ENCODE data around the gene KMO. TPM values are rescaled to one million over a fixed set of nuclear protein-coding genes. Genes with fewer than 3 reads are reported as not detected.
A peak's percentile ranks its signal among the peaks of the same experiment; 100 is the strongest.

Gene KMO
- total RNA-seq, 2 donors from 2014 or later = 0.40 TPM; not detected in 1

DNA sequence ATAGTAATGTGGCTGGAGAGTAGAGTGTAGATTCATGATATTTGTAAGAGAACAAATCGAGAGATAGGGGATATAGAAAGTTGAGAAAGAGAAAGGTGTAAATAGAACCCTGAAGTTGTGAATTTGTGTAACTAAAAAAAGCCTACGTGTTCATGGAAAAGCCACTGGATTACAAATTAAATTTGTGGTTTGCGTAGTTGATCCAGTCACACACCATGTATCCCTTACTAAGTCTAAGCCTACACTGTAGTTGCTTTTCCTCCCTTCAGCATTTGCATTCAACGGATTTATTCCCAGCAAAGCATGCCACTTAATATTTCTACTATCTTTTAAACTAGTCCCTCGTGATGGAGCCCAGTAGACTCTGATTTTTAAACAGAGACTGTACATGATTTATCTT, 24.9 kb downstream of the KMO start:
- no peak for ATAC-seq (replicated peaks)
- H3K27me3 Mint-ChIP-seq = peaks cover 3% of the 10 kb centered on the region
- no peaks in the 10 kb centered on the region for H3K36me3 Mint-ChIP-seq (ENCODE audit: low read depth)
- no peak overlapping the region for H3K27ac Mint-ChIP-seq
- no peak overlapping the region for H3K4me3 Mint-ChIP-seq
- peaks cover 7% of the 10 kb centered on the region for H3K4me1 Mint-ChIP-seq
- H3K9me3 Mint-ChIP-seq = peaks cover 4% of the 10 kb centered on the region

DNA sequence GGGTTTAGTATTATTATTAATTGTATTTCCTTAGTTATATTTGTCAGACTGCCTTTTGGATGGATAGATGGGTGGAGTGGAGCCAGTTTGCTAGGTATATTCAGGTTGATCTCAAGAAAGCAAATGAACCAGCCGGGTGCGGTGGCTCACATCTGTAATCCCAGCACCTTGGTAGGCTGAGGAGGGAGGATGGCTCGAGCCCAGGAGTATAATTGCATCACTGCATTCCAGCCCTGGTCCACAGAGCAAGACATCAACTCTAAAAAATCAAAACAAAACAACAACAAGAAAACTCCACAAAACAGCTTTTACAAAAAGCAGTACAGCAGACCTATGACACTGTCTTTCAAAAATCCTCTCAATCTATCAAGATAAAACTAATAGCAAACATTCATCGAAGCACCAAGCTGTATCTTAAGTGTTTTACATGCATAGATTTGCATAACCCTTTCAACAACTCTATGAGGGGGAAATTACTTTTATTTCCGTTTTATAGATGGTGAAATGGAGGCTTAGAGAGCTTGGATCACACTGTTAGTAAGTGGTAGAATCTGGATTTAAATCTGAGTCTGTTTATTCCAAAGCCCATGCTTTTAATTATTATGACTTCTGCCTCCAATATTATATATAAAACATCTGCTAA, 25.5 kb downstream of the KMO start:
- H3K9me3 Mint-ChIP-seq = peaks cover 2% of the 10 kb centered on the region
- ATAC-seq (replicated peaks) = no peak
- no peak overlapping the region for H3K27ac Mint-ChIP-seq

DNA sequence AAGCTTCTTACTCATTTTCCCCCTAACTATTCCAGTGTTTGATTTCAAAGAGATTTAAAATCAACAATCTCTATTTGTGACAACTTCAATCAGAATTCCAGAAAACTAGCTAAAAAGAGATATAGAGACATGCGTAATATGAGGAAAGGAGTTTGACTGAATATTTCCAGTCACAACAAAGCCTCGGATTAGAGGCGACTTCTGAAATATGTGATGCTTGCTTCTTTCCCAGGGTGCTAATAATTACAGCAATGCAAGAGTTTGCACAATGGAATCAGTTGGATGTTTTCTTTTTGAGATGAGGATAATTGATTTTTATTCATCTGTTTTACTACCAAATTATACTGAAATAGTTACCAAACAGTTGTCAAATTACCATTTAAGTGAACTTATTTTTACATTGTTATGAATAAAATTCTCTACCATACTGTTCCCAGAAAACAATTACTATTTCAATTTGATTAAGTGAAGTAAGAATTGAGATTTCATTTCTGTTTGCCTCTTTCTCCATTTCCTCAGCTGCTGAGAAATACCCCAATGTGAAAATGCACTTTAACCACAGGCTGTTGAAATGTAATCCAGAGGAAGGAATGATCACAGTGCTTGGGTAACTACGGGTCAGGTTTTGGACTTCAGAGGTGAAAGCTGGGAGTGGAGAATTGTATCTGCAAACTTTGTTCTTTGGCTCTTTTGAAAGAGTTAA, 28.1 kb downstream of the KMO start:
- Mint-ChIP-seq H3K4me1 (no peaks in the 10 kb centered on the region), H3K27ac (no peak overlapping the region), H3K9me3 (no peaks in the 10 kb centered on the region), H3K27me3 (peaks cover 3% of the 10 kb centered on the region), H3K36me3 (ENCODE audit: low read depth) (no peaks in the 10 kb centered on the region), H3K4me3 (no peak overlapping the region)
- ATAC-seq (replicated peaks) = no peak

More for the DNA sequence above, 25.5 kb downstream of the KMO start:
- H3K27me3 Mint-ChIP-seq = peaks cover 3% of the 10 kb centered on the region
- no peaks in the 10 kb centered on the region for H3K36me3 Mint-ChIP-seq (ENCODE audit: low read depth)
- H3K4me1 Mint-ChIP-seq = peaks cover 2% of the 10 kb centered on the region
- no peak overlapping the region for H3K4me3 Mint-ChIP-seq

DNA sequence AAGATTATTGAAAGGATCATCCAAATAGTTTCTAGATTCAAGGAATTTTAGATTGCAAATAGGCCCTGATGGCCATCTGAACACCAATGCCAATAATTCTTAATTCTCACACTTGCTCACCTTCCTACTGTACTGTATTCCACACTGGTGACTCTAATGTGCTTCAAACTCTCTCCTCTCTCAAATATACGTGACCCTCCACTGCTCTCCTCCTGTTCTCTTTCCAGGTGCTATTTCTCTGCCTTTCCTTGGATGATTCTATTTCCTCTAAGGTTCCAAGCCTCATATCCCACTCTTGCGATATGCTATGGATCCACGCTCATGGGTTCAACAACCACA, 28.6 kb downstream of the KMO start:
- no peak overlapping the region for H3K27ac Mint-ChIP-seq
- H3K36me3 Mint-ChIP-seq (ENCODE audit: low read depth) = no peaks in the 10 kb centered on the region
- no peaks in the 10 kb centered on the region for H3K9me3 Mint-ChIP-seq
- no peak overlapping the region for H3K4me3 Mint-ChIP-seq
- H3K4me1 Mint-ChIP-seq = no peaks in the 10 kb centered on the region
- H3K27me3 Mint-ChIP-seq = peaks cover 3% of the 10 kb centered on the region
- ATAC-seq (replicated peaks) = no peak

DNA sequence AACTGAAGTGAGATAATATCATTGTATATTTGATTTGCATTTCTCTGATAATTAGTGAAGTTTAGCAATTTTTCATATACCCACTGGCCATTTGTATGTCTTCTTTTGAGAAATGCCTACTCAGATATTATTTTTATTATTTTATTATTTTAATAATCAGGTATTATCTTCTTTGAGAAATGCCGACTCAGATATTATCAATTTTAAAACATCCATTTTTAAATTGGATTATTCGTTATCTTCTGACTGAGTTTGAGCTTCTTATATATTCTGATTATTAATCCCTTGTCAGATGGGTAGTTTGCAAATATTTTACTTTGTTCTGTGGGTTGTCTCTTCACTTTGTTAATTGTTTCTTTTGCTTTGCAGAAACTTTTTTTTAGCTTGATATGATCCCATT, 37.7 kb downstream of the KMO start:
- Mint-ChIP-seq H3K27ac (no peak overlapping the region), H3K36me3 (ENCODE audit: low read depth) (no peaks in the 10 kb centered on the region), H3K27me3 (peaks cover 11% of the 10 kb centered on the region), H3K4me1 (no peaks in the 10 kb centered on the region), H3K9me3 (no peaks in the 10 kb centered on the region), H3K4me3 (no peak overlapping the region)
- no peak for ATAC-seq (replicated peaks)

DNA sequence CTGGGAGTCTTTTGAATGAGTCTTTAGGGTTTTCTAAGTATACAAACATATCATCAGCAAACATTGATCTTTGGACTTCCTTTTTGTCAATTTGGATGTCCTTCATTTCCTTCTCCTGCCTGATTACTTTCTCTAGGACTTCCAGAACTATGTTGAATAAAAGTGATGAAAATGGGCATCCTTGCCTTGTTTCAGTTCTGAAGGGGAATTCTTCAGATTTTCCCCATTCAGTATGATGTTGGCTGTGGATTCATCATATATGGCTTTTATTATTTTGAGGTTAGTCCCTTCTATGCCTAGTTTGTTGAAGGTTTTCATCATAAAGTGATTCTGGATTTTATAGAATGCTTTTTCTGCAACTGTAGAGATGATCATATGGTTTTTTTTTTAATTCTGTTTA, 42.0 kb downstream of the KMO start:
- Mint-ChIP-seq H3K27me3 (peaks cover 32% of the 10 kb centered on the region), H3K4me1 (no peaks in the 10 kb centered on the region), H3K27ac (no peak overlapping the region), H3K36me3 (ENCODE audit: low read depth) (no peaks in the 10 kb centered on the region), H3K9me3 (peaks cover 18% of the 10 kb centered on the region), H3K4me3 (no peak overlapping the region)
- no peak for ATAC-seq (replicated peaks)

DNA sequence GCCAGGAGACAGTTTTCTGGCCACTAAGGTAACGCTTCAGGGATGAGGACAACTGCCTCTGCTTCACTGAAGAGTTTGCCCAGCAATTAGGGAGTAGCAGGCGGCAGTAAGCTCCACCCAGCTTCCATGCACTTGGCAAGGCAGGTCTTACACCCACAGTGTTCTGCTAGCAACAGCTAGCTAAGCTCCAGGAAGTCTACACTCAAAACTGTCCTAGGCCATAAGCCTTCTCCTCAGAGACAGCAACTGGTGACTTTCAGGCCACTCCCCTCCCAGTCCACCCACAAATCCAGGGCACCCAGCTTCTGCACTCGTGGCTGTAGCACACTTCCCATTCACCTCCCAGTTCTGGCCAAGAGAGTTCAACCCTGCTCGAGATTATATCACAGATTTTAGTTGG, 47.3 kb downstream of the KMO start:
- H3K36me3 Mint-ChIP-seq (ENCODE audit: low read depth) = no peaks in the 10 kb centered on the region
- H3K27me3 Mint-ChIP-seq = peaks cover 47% of the 10 kb centered on the region
- peak; percentile 42 for ATAC-seq (replicated peaks)
- H3K4me3 Mint-ChIP-seq = no peak overlapping the region
- H3K4me1 Mint-ChIP-seq = no peaks in the 10 kb centered on the region
- peaks cover 18% of the 10 kb centered on the region for H3K9me3 Mint-ChIP-seq
- no peak overlapping the region for H3K27ac Mint-ChIP-seq

DNA sequence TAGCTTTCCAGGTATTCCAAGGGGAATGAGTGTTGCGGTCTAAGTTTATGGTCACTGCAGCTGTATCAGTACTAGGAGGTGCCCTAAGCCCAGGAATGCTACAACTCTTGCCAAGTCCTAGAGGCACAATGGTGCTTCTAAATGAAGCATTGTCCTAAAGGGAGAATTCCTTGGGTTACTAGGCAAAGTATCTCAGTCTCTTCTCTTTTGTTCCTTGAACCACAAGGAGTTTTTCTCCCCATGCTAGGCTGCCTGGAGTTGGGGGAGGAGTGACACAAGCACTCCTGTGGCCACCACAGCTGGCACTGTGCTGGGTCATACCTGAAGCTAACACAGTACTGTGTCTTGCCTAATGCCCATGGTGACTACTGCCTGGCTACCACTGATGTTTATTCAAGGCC, 50.7 kb downstream of the KMO start:
- Mint-ChIP-seq H3K27ac (no peak overlapping the region), H3K36me3 (ENCODE audit: low read depth) (no peaks in the 10 kb centered on the region), H3K4me3 (no peak overlapping the region), H3K27me3 (peaks cover 27% of the 10 kb centered on the region), H3K4me1 (no peaks in the 10 kb centered on the region), H3K9me3 (no peaks in the 10 kb centered on the region)
- ATAC-seq (replicated peaks) = no peak

DNA sequence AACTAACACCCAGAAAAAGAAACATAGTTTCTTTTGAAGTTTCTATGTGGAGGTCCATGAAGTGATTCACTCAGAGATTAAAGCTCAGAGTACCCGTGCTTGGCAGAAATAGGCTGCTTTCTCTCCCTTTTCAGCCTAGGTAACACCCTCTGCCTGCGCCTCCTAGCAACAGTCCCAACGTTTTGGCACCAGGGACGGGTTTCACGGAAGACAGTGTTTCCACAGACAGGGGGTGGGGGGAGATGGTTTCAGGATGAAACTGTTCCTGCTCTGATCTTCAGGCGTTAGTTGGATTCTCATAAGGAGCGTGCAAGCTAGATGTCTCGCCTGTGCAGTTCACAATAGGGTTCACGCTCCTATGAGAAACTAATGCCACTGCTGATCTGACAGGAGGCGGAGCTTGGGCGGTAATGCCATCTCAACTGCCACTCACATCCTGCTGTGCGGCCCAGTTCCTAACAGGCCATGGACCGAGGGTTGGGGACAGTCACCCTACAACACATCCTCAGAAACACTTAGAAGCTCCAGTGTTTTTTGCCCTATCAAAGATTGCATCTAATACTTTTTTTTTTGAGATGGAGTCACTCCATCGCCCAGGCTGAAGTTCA, 54.8 kb downstream of the KMO start:
- no peak overlapping the region for H3K27ac Mint-ChIP-seq
- H3K4me1 Mint-ChIP-seq = peaks cover 7% of the 10 kb centered on the region
- H3K4me3 Mint-ChIP-seq = no peak overlapping the region
- no peak for ATAC-seq (replicated peaks)
- H3K27me3 Mint-ChIP-seq = peaks cover 12% of the 10 kb centered on the region
- H3K36me3 Mint-ChIP-seq (ENCODE audit: low read depth) = no peaks in the 10 kb centered on the region
- H3K9me3 Mint-ChIP-seq = no peaks in the 10 kb centered on the region

DNA sequence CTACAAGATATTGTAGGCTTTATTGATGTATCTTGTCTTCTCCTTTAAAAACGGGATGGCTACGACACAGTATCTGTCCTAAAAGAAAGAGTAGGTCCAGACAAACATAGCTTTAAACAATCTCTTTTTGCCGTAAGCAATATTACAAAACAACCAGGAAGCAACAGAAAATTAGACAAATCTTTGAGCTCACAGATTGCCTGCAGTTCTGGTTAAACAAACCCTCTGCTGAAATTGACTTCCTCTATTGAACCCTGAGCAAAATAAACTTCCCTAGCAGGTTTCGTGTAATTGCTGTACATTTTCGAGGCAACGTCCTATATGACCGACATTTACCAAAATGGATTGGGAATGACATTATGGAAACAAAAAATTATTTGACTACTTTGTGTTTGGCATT, 57.3 kb downstream of the KMO start:
- H3K4me3 Mint-ChIP-seq = no peak overlapping the region
- H3K9me3 Mint-ChIP-seq = no peaks in the 10 kb centered on the region
- H3K36me3 Mint-ChIP-seq (ENCODE audit: low read depth) = peaks cover 13% of the 10 kb centered on the region
- peaks cover 12% of the 10 kb centered on the region for H3K4me1 Mint-ChIP-seq
- H3K27me3 Mint-ChIP-seq = no peaks in the 10 kb centered on the region
- H3K27ac Mint-ChIP-seq = no peak overlapping the region
- ATAC-seq (replicated peaks) = no peak

DNA sequence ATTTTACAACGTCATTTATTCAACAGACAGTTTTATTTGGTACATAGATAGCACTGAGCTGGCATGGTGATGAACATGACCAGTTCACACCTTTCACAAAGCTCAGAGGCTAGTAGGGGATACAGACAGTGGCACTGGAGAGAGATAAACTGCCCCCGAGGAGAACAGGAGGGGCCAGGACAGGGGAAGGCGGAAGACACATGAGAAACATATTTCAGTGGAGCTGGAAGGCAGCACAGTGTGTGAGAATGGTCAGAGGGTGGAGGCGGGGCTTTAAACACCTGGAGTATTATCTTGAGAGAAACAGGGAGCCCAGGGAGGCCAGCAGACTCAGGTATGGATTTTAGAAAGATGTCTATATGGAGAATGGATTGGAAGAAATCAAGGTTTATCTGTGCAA, 58.5 kb downstream of the KMO start:
- Mint-ChIP-seq H3K36me3 (ENCODE audit: low read depth) (peaks cover 19% of the 10 kb centered on the region), H3K27me3 (no peaks in the 10 kb centered on the region), H3K9me3 (no peaks in the 10 kb centered on the region), H3K4me1 (peaks cover 12% of the 10 kb centered on the region), H3K27ac (peak overlapping the region; percentile 60), H3K4me3 (no peak overlapping the region)
- ATAC-seq (replicated peaks) = no peak

DNA sequence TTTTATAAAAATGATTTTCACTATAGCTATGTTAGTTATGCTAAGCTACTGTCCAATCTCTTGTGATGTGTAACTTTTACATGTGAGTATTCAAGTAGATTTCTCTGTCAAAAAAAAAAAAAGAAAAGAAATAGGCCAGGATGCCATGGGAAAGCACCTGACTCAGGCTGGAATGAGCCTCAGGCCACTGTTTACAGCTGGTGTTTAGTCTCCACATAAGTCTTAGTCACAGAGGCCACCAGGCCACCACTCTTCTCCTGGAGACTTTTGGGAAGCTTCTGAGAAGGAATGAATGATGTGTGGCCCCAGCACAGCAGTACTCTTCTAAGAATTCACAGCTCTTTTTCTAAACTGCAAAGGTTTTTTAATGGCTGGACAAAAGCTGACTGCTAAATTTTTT, 59.1 kb downstream of the KMO start:
- no peaks in the 10 kb centered on the region for H3K9me3 Mint-ChIP-seq
- peaks cover 19% of the 10 kb centered on the region for H3K36me3 Mint-ChIP-seq (ENCODE audit: low read depth)
- H3K4me3 Mint-ChIP-seq = peak overlapping the region; percentile 34
- no peaks in the 10 kb centered on the region for H3K27me3 Mint-ChIP-seq
- H3K27ac Mint-ChIP-seq = peak overlapping the region; percentile 69
- H3K4me1 Mint-ChIP-seq = peaks cover 12% of the 10 kb centered on the region
- peak; percentile 62 for ATAC-seq (replicated peaks)

DNA sequence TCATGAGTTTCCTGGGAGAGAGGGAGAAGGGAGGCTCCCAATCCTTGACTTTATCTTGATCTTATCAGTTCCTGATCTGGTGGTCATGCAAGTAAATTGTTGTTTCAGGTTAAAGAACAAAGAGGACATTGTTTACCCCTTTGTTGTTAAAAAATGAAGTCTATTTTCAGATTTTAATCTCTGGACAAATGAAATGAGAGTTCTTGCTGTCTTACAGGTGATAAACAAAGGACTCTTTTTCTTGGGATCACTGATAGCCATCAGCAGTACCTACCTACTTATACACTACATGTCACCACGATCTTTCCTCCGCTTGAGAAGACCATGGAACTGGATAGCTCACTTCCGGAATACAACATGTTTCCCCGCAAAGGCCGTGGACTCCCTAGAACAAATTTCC, 59.6 kb downstream of the KMO start:
- no peak for ATAC-seq (replicated peaks)
- H3K27me3 Mint-ChIP-seq = no peaks in the 10 kb centered on the region
- no peaks in the 10 kb centered on the region for H3K9me3 Mint-ChIP-seq
- peaks cover 19% of the 10 kb centered on the region for H3K36me3 Mint-ChIP-seq (ENCODE audit: low read depth)
- peak overlapping the region; percentile 34 for H3K4me3 Mint-ChIP-seq
- peaks cover 12% of the 10 kb centered on the region for H3K4me1 Mint-ChIP-seq
- H3K27ac Mint-ChIP-seq = peak overlapping the region; percentile 69

DNA sequence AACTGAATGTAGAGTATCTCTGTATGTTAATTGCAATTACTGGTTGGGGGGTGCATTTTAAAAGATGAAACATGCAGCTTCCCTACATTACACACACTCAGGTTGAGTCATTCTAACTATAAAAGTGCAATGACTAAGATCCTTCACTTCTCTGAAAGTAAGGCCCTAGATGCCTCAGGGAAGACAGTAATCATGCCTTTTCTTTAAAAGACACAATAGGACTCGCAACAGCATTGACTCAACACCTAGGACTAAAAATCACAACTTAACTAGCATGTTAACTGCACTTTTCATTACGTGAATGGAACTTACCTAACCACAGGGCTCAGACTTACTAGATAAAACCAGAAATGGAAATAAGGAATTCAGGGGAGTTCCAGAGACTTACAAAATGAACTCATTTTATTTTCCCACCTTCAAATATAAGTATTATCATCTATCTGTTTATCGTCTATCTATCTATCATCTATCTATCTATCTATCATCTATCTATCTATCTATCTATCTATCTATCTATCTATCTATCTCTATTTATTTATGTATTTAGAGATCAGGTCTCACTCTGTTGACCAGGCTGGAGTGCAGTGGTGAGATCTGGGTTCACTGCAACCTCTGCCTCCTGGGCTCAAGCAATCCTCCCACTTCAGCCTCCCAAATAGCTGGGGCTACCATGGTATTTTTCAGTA, 60.2 kb downstream of the KMO start:
- H3K4me1 Mint-ChIP-seq = peaks cover 12% of the 10 kb centered on the region
- H3K4me3 Mint-ChIP-seq = peak overlapping the region; percentile 34
- peaks cover 19% of the 10 kb centered on the region for H3K36me3 Mint-ChIP-seq (ENCODE audit: low read depth)
- H3K27ac Mint-ChIP-seq = peak overlapping the region; percentile 69
- ATAC-seq (replicated peaks) = peak; percentile 96
- H3K9me3 Mint-ChIP-seq = no peaks in the 10 kb centered on the region
- no peaks in the 10 kb centered on the region for H3K27me3 Mint-ChIP-seq

DNA sequence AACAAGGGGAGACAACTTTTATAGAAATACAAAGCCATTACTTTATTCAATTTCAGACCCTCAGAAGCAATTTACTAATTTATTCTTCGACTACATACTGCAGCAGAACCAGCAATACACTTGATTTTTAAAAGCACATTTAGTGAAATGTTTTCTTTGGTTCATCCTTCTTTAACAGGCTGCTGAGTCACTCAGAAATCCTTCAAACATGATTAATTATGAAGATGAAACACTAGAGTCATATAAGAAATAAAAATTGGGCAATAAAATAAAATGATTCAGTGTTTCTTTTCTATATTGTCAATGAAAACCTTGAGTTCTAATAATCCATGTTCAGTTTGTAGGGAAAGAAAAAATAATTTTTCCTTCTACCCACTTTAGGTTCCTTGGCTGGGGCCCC, 61.0 kb downstream of the KMO start:
- Mint-ChIP-seq H3K9me3 (no peaks in the 10 kb centered on the region), H3K27me3 (no peaks in the 10 kb centered on the region), H3K27ac (peak overlapping the region; percentile 69), H3K4me1 (peaks cover 12% of the 10 kb centered on the region), H3K36me3 (ENCODE audit: low read depth) (peaks cover 19% of the 10 kb centered on the region), H3K4me3 (peak overlapping the region; percentile 34)
- no peak for ATAC-seq (replicated peaks)

All from activated T-helper 17 cell treated with anti-CD3 and anti-CD28 coated beads, Interleukin-2, amount 50 U/mL, for 72 hours (primary cell).